Measurements from ENCODE around the gene SCN4A.

Gene SCN4A

GRCh38 chr17:64001763-64002529 lies 29.2 kb upstream of the SCN4A start:
- DNase-seq: no peak

GRCh38 chr17:64001091-64001579 lies 28.4 kb upstream of the SCN4A start:
- DNase-seq: no peak

GRCh38 chr17:63999680-64000531 lies 27.2 kb upstream of the SCN4A start:
- no peak for DNase-seq

- no peak for DNase-seq
Measured at GRCh38 chr17:63998721-63999679, 26.3 kb upstream of the SCN4A start.

GRCh38 chr17:63998050-63998720 lies 25.5 kb upstream of the SCN4A start, which contains the start of gene PRR29:
PRR29 (plus strand) TSS chr17:63998351; CDS start chr17:63998365, 14 bp downstream.
- peak; percentile 54 for DNase-seq

GRCh38 chr17:63997341-63998048 lies 24.8 kb upstream of the SCN4A start:
- no peak for DNase-seq

GRCh38 chr17:63996430-63997182 lies 23.9 kb upstream of the SCN4A start:
- no peak for DNase-seq

GRCh38 chr17:63995626-63996025 lies 22.9 kb upstream of the SCN4A start:
- DNase-seq: no peak

GRCh38 chr17:63993368-63993985 lies 20.8 kb upstream of the SCN4A start:
- DNase-seq: no peak

GRCh38 chr17:63991611-63992010 lies 18.9 kb upstream of the SCN4A start:
- DNase-seq: no peak

- no peak for DNase-seq
Measured at GRCh38 chr17:63989622-63990345, 17.1 kb upstream of the SCN4A start.

- no peak for DNase-seq
Measured at GRCh38 chr17:63988741-63989621, 16.3 kb upstream of the SCN4A start.

- no peak for DNase-seq
Measured at GRCh38 chr17:63988127-63988478, 15.4 kb upstream of the SCN4A start.

- no peak for DNase-seq
Measured at GRCh38 chr17:63987221-63988126, 14.8 kb upstream of the SCN4A start.

GRCh38 chr17:63986821-63987220 lies 14.1 kb upstream of the SCN4A start:
- DNase-seq: no peak

GRCh38 chr17:63985387-63986140 lies 12.8 kb upstream of the SCN4A start:
- no peak for DNase-seq

Measured in activated T-cell treated with anti-CD3 and anti-CD28 coated beads for 4 hours (primary cell).